Measurements from ENCODE around the gene FAM89A. TPM values are rescaled to one million over a fixed set of nuclear protein-coding genes. Genes with fewer than 3 reads are reported as not detected.

FAM89A gene
- total and polyA plus RNA-seq, 7 donors, result 2.7 to 6.3 (median 4.2) TPM

- no peak for TF ChIP-seq CTCF (IDR thresholded peaks at IDR 0.05)
- Histone ChIP-seq H3K27me3 (ENCODE audit: insufficient read depth in 3 of 3, low read length in 2 of 3) (no peaks in the 10 kb centered on the region), H3K4me1 (peaks cover 16% of the 10 kb centered on the region), H3K36me3 (ENCODE audit: insufficient read depth in 1 of 2, low read depth in 1 of 2) (peaks cover 0 to 28% of the 10 kb centered on the region in 2 donors), H3K9me3 (no peaks in the 10 kb centered on the region), H3K27ac (no peak overlapping the region), H3K4me3 (peak overlapping the region; percentile 81)
- DNase-seq (no peak), ATAC-seq (no peak)
- intact Hi-C loops (cut with DNase I), result loop anchor here in 1 of 2 donors (5.0 kb wide), 1 partner anchor 232 kb away; no protein-coding TSS in a partner anchor
- whole genome bisulfite sequencing, 3 donors, result 79 to 83% (median 81%) methylated on average over 4 of the region's 4 CpGs
Observed at GRCh38 chr1:230979952-230980351, 60.1 kb downstream of the FAM89A start.

- Histone ChIP-seq H3K36me3 (ENCODE audit: insufficient read depth in 1 of 2, low read depth in 1 of 2) (peaks cover 0 to 28% of the 10 kb centered on the region in 2 donors), H3K27me3 (ENCODE audit: insufficient read depth in 3 of 3, low read length in 2 of 3) (no peaks in the 10 kb centered on the region), H3K4me3 (peak overlapping the region; percentile 81), H3K9me3 (no peaks in the 10 kb centered on the region), H3K27ac (peak overlapping the region; percentile 65), H3K4me1 (peaks cover 16% of the 10 kb centered on the region)
- ATAC-seq (peak in 1 of 4 donors; percentile 7), DNase-seq (no peak)
- TF ChIP-seq CTCF (IDR thresholded peaks at IDR 0.05), result no peak
- WGBS, 3 donors, result 6 to 7% (median 7%) methylated on average over 12 of the region's 12 CpGs
- intact Hi-C loops (cut with DNase I), result loop anchor here in 1 of 2 donors (5.0 kb wide), 1 partner anchor 233 kb away; no protein-coding TSS in a partner anchor
Observed at GRCh38 chr1:230979389-230979716, 60.7 kb downstream of the FAM89A start.

DNA sequence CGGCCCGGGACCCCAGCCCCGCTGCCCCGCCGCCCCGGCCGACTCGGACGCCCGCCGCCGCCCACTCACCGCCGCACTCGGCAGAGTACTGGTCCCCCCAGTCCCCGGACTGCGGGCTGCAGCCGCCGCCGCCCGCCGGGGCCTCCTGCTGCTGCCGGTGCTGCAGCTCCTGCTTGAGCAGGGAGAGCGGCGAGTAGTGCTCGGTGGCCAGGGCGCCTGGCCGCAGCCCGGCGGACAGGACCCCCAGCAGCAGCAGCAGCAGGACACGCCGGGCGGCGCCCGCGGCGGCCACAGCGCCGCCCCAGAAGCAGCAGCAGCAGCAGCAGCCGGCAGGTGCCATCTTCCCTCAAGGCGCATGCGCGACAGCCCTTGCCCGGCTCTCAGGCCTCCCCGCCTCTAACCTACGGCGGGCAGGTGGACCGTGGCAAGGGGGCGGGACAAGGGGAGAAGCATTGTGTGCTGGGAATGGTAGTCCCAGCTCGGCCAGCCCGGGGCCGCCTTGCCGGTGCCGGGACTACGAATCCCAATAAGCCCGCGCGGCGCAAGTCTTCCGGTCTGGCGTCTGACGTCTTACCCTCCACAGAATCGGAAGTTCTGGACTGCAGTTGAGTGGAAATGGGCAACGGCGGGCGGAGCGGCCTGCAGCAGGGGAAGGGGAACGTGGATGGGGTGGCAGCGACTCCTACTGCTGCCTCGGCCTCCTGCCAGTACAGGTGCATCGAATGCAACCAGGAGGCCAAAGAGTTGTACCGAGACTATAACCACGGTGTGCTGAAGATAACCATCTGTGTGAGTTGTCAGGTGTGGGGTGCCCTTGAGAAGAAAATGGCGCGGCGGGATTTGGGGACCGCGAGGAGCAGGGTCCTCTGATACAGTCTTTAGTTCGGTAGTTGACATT lies 61.3 kb downstream of the FAM89A start, which contains the start of the genes ARV1 and TTC13:
Gene ARV1 (plus strand): TSS at position 604 of the 898 bp plus-strand sequence. CDS start 12 bp downstream, at position 616.
Gene TTC13 (minus strand): TSS at position 371 of the 898 bp plus-strand sequence. CDS start 31 bp downstream, at position 340.
- Histone ChIP-seq H3K4me1 (peaks cover 16% of the 10 kb centered on the region), H3K36me3 (ENCODE audit: insufficient read depth in 1 of 2, low read depth in 1 of 2) (peaks cover 0 to 28% of the 10 kb centered on the region in 2 donors), H3K9me3 (no peaks in the 10 kb centered on the region), H3K27ac (peak within 1 kb of the TSS; percentile 65), H3K4me3 (peak within 1 kb of the TSS; percentile 81), H3K27me3 (ENCODE audit: insufficient read depth in 3 of 3, low read length in 2 of 3) (no peaks in the 10 kb centered on the region)
- intact Hi-C loops (cut with DNase I), result loop anchor here in 1 of 2 donors (5.0 kb wide), 1 partner anchor 234 kb away; no protein-coding TSS in a partner anchor
- peak; percentile 99 to 100 (median 100) for ATAC-seq
- DNase-seq, result peak; percentile 99
- peak; percentile 15 for TF ChIP-seq CTCF (IDR thresholded peaks at IDR 0.05)
- 0 to 1% (median 0%) methylated on average over 59 to 79 of the region's 79 CpGs for WGBS, 3 donors

DNA sequence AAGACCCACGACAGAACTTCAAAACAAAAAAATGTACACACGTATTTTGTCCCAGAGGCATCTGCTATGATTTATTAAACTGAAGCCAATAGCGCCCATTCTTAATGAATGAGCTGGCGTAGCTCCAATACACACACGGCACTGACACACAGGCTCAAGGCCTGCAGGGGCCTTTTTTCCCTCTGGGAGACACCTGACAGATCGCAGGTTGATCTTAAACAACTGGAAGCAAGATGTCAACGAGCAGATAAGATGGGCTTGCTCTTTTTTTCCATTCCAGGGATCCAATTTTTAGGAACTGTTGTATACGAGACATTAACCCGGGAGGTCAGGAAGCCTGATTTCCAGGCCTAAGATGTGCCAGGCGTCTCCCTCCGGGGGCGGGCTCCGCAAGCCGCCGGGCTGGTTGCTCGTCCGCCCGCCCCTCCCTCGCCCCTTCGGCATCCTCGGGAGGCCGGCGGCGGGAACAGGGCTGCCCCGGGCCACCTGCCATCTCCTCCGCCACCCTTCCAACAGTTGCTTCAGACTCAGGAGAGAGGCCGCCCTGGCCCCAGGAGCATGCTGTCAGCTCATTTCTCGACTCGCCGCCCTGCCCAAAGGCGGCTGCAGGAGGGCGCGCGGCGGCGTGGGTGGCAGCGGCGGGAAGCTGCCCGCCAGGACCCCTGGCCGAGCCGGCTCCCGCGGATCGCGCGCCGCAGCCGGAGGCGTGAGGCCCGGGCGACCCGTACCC lies 62.1 kb downstream of the FAM89A start:
- ATAC-seq (peak in 2 of 4 donors; percentile 1 to 2), DNase-seq (peak; percentile 60 to 63)
- intact Hi-C loops (cut with DNase I), result loop anchor here in 1 of 2 donors (5.0 kb wide), 1 partner anchor 234 kb away; no protein-coding TSS in a partner anchor

More for the DNA sequence above, 62.1 kb downstream of the FAM89A start:
- WGBS, 3 donors, result 2 to 3% (median 2%) methylated on average over 40 to 52 of the region's 52 CpGs
- TF ChIP-seq CTCF (IDR thresholded peaks at IDR 0.05), result no peak
- peak overlapping the region; percentile 81 for H3K4me3 ChIP-seq
- no peaks in the 10 kb centered on the region for H3K27me3 ChIP-seq (ENCODE audit: insufficient read depth in 3 of 3, low read length in 2 of 3)
- H3K4me1 ChIP-seq, result peaks cover 16% of the 10 kb centered on the region
- peaks cover 0 to 25% of the 10 kb centered on the region in 2 donors for H3K36me3 ChIP-seq (ENCODE audit: insufficient read depth in 1 of 2, low read depth in 1 of 2)
- no peaks in the 10 kb centered on the region for H3K9me3 ChIP-seq
- peak overlapping the region; percentile 46 for H3K27ac ChIP-seq

Data from psoas muscle (tissue), 8 donors.